ENCODE results near the gene POLR3H.
A peak's percentile ranks its signal among the peaks of the same experiment; 100 is the strongest.

POLR3H gene

DNA sequence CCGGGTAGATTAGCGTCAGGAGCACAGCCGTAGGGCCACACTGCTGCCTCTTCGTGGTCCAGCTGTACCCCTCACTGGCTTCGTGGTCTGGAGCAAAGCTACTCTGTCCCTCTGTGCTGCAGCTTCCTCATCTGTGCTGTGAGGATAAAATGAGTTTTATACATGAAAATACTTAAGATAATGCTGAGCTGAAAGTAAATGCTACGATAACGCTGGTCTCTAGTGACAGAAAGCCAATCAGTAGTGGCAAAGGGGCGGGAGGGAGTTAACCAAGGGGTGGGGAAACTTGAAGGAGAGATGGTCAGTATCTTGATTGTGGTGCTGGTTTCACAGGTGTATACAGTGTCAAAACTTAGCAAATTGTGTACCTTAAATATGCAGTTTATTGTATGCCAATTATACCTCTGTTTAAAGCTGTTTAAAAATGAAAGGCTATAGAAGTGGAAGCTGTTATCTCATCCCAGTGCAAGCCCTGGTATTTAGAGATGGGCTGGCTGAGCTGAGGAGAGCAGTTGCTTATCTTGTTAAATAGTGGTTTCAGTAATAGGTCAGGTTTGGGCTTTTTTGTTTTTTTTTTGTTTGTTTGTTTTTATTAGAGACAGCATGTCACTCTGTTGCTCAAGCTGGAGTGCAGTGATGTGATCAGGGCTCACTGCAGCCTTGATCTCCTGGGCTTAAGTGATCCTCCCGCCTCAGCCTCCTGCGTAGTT lies 38.6 kb downstream of the POLR3H start:
- TF ChIP-seq, protein P1, sequence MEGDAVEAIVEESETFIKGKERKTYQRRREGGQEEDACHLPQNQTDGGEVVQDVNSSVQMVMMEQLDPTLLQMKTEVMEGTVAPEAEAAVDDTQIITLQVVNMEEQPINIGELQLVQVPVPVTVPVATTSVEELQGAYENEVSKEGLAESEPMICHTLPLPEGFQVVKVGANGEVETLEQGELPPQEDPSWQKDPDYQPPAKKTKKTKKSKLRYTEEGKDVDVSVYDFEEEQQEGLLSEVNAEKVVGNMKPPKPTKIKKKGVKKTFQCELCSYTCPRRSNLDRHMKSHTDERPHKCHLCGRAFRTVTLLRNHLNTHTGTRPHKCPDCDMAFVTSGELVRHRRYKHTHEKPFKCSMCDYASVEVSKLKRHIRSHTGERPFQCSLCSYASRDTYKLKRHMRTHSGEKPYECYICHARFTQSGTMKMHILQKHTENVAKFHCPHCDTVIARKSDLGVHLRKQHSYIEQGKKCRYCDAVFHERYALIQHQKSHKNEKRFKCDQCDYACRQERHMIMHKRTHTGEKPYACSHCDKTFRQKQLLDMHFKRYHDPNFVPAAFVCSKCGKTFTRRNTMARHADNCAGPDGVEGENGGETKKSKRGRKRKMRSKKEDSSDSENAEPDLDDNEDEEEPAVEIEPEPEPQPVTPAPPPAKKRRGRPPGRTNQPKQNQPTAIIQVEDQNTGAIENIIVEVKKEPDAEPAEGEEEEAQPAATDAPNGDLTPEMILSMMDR (IDR thresholded peaks at IDR 0.05; ENCODE audit: extremely low read depth, insufficient read depth, missing control alignments) = no peak
- DNase-seq (ENCODE audit: low spot score) = no peak
- in situ Hi-C loops (cut with MboI; ENCODE audit: low pct_unique_long_range_greater_than_20kb, low sequenced_read_pairs, unreplicated experiment) = no loop called here

DNA sequence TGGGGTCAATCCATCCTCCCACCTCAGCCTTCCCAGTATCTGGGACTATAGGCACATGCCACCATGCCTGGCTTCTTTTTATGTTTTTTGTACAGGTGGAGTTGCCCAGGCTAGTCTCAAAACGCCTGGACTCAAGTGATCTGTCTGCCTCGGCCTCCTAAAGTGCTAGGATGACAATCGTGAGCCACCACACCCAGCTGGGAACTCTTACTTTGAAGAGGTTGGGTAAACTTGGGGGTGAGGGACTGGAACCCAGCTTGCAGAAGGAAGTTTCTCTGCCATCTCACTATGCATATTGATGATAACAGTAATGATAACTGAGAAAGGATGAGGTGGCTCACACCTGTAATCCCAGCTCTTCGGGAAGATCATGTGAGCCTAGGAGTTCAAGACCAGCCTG lies 39.5 kb downstream of the POLR3H start:
- TF ChIP-seq, protein P1 (IDR thresholded peaks at IDR 0.05; ENCODE audit: extremely low read depth, insufficient read depth, missing control alignments) = no peak

DNA sequence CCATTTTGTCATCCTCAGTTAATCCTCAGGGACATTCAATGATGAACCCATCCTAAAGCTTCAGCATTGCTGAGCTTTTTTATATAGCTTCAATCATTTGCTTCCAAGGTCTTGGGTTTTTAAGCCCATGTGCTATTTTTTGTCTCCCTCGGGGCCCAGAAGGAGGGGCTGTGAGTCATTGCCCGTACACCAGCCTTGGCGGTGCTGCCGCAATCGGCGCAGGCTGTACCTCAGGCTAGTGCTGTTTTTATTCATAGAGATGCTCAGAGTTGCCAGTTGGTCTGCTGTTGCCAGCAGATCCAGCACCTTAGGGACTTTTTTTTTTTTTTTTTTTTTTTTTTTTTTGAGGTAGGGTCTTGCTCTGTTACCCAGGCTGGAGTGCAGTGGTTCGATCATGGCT lies 39.9 kb downstream of the POLR3H start:
- no peak for DNase-seq (ENCODE audit: low spot score)
- in situ Hi-C loops (cut with MboI; ENCODE audit: low pct_unique_long_range_greater_than_20kb, low sequenced_read_pairs, unreplicated experiment) = no loop called here
- TF ChIP-seq, protein P1 (IDR thresholded peaks at IDR 0.05; ENCODE audit: extremely low read depth, insufficient read depth, missing control alignments) = no peak

More for the DNA sequence above, 39.5 kb downstream of the POLR3H start:
- in situ Hi-C loops (cut with MboI; ENCODE audit: low pct_unique_long_range_greater_than_20kb, low sequenced_read_pairs, unreplicated experiment) = no loop called here
- DNase-seq (ENCODE audit: low spot score) = no peak

DNA sequence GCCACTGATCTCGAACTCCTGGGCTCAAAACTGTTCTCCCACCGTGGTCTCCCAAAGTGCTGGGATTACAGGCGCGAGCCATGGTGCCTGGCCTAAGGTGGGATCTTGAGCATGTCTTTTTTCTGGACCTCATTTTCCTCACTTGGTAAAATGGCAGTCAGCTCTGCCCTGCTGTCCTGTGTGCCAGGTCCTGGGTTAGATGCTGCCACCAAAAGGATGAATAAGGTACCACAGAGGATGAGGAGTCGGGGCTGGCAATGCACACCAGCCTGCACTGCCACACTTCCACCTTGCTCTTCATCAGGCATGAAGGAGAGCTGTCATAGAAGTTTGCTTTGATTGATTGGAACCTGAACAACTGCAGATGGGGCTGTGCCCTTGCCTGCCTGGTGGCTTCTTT lies 43.1 kb downstream of the POLR3H start:
- TF ChIP-seq, protein P1 (IDR thresholded peaks at IDR 0.05; ENCODE audit: extremely low read depth, insufficient read depth, missing control alignments) = peak; percentile 39
- in situ Hi-C loops (cut with MboI; ENCODE audit: low pct_unique_long_range_greater_than_20kb, low sequenced_read_pairs, unreplicated experiment) = no loop called here
- DNase-seq (ENCODE audit: low spot score) = peak; percentile 58

DNA sequence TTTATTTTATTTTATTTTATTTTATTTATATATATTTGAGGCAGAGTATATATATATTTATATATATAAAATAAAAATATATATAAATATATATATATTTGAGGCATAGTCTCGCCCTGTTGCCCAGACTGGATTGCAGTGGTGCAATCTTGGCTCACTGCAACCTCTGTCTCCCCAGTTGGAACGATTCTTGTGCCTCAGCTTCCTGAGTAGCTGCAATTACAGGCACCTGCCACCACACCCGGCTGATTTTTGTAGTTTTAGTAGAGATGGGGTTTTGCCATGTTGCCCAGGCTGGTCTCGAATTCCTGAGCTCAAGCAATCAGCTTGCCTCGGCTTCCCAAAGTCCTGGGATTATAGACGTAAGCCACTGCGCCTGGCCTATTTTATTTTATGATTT lies 44.0 kb downstream of the POLR3H start:
- in situ Hi-C loops (cut with MboI; ENCODE audit: low pct_unique_long_range_greater_than_20kb, low sequenced_read_pairs, unreplicated experiment) = no loop called here
- no peak for DNase-seq (ENCODE audit: low spot score)
- TF ChIP-seq, protein P1 (IDR thresholded peaks at IDR 0.05; ENCODE audit: extremely low read depth, insufficient read depth, missing control alignments) = no peak

DNA sequence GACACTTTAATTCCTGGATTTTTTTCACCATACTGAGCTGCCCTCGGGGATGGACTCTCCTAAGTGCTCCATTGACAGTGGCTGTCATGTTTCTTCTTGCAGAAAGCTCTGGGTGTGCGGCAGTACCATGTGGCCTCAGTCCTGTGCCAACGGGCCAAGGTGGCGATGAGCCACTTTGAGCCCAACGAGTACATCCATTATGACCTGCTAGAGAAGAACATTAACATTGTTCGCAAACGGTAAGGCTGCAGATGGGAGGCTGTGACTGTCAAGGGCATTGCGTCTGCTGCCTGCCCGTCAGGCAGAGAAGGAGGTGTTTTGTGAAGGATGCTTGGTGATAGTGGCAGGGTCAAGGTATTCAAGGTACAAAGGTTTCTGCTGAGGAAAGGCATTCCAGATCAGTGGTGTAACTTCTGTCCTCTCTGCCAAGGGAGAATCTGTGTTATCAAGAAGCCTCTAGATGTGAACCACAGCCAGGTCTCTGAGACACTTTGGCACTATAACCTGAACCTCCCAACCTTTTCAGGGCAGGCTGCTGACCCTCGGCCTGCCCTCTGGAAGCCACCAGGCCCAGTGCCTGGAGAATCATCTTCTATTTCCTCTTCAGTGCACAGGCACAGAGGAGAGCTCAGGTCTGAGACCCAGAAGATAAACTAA lies 44.5 kb downstream of the POLR3H start:
- DNase-seq (ENCODE audit: low spot score) = no peak
- in situ Hi-C loops (cut with MboI; ENCODE audit: low pct_unique_long_range_greater_than_20kb, low sequenced_read_pairs, unreplicated experiment) = no loop called here
- TF ChIP-seq, protein P1 (IDR thresholded peaks at IDR 0.05; ENCODE audit: extremely low read depth, insufficient read depth, missing control alignments) = no peak
